Lung (tissue), 12 donors: Measurements from ENCODE around the gene FNDC5. TPM values are rescaled to one million over a fixed set of nuclear protein-coding genes. Genes with fewer than 3 reads are reported as not detected.

ENCODE experiments used
- ATAC-seq: fragments of 200-7000 bp; cut with Tn5 transposase; one replicate; pipeline ENCODE4 v1.9.1; 2020; ENCODE audit warnings: moderate number of reproducible peaks; ENCODE audit not compliant: insufficient read depth, low FRiP score
- DNase-seq, 3 donors: peaks; one replicate each; pipeline ENCODE4 v3.0.0-alpha.2; 2013 to 2017
- H3K27ac ChIP-seq, 2 donors: one replicate each; pipeline ENCODE4 v1.5.1; 2013; ENCODE audit warnings: mild to moderate bottlenecking in 2 of 2, moderate library complexity in 2 of 2, control low read depth in 1 of 2, inconsistent platforms in 1 of 2, low read depth in 1 of 2, low read length in 1 of 2
- H3K27me3 ChIP-seq, 3 donors: one replicate each; pipeline ENCODE4 v1.5.1; 2013; ENCODE audit warnings: low read length in 2 of 3; ENCODE audit not compliant: control insufficient read depth in 3 of 3, insufficient read depth in 3 of 3
- H3K36me3 ChIP-seq, 4 donors: one replicate each; pipeline ENCODE4 v1.5.1; 2013; ENCODE audit warnings: low read length in 4 of 4, mild to moderate bottlenecking in 1 of 4, moderate library complexity in 1 of 4; ENCODE audit not compliant: control insufficient read depth in 4 of 4, insufficient read depth in 4 of 4
- H3K4me1 ChIP-seq, 5 donors: one replicate each; pipeline ENCODE4 v1.5.1; 2013; ENCODE audit warnings: low read length in 5 of 5, mild to moderate bottlenecking in 2 of 5, moderate library complexity in 1 of 5; ENCODE audit not compliant: control insufficient read depth in 5 of 5, insufficient read depth in 5 of 5
- H3K4me3 ChIP-seq: one replicate; pipeline ENCODE4 v1.5.1; 2013; ENCODE audit warnings: mild to moderate bottlenecking, control low read depth, moderate library complexity
- H3K9ac ChIP-seq, 2 donors: one replicate each; pipeline ENCODE4 v1.5.1; 2013; ENCODE audit warnings: low read length in 2 of 2, control low read depth in 1 of 2; ENCODE audit not compliant: insufficient read depth in 1 of 2
- H3K9me3 ChIP-seq, 4 donors: one replicate each; pipeline ENCODE4 v1.5.1; 2013; ENCODE audit warnings: low read length in 3 of 4, mild to moderate bottlenecking in 1 of 4, moderate library complexity in 1 of 4; ENCODE audit not compliant: control insufficient read depth in 4 of 4, insufficient read depth in 3 of 4
- CTCF ChIP-seq: IDR thresholded peaks from 2 replicates; pipeline ENCODE4 v1.5.1; 2012; ENCODE audit warnings: mild to moderate bottlenecking; ENCODE audit errors: control extremely low read depth, extremely low read depth
- WGBS, 2 donors: extraction: QIAGEN DNeasy Blood & Tissue Kit; methylation state at CpG; one replicate each; pipeline ENCODE4 v1.1.7; 2013; 5-methylcytosine and 5-hydroxymethylcytosine counted together
- polyA plus RNA-seq, 2 donors: library from polyadenylated mRNA; stranded (reverse); fragments of 200-250 nt; gene quantifications; one replicate each; pipeline ENCODE4 v1.2.1, GENCODE V29; 2013
- total RNA-seq, 2 donors: library from RNA; depleted of rRNA in 1 of 2; stranded (reverse); fragments of >200 nt in 1 of 2; gene quantifications; one replicate each; pipeline ENCODE4 v1.2.1, GENCODE V29; 2014 to 2021
- donor health status: control.
- donor health status: control.
- donor health status: Bipolar disorder and iron deficiency.
- donor health status: healthy.
- donor health status: DM: yes; HTN: yes; CAD: no.

The FNDC5 gene
- total and polyA plus RNA-seq, 4 donors: 0.10 to 5.3 (median 0.25) TPM

DNA sequence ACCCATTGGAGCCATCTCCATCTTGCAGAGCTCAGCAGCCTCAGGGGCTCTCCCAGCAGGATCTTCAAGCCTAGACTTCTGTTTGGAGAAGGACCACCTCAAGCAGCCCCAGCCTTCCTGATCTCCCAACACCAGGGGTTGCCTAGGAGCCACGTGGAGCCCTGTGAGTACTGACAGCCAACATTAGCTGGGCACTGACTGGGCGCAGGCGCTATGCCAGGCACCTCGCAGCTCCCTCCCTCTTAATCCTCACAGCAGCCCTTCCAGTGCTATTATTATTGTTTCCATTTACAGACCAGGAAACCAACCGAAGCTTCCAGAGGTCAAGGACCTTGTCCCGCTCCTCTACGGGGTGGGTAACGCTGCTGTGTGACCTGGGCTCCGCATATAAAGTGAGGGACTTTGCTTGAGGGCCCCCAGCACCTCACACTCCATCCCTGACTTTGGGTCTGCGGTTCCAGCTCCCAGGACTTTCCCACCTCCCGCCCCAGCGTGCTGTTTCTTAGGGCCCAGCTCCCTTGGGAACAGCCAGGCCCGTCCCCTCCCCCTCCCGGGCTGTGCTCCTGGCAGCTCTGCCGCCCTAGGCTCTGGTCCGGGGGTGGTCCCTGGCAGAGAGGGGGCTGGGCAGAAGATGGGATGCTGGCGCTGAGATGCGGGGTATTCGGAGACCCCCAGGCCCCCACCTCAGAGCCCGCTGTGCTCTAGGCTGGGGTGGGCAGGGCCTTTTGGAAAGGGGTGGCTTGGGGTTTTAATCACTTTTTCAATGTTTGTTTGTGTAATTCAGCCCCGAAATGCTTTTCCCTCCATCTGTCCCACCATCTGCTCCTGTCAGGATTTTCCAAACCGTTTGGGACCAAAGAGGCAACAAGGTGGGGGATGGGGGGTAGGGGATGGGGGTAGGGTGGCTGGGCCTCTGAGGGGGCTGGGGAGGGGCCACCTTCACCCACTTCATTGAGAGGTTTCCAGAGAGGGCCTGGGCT, 11.4 kb upstream of the FNDC5 start:
- H3K36me3 ChIP-seq: no peaks in the 10 kb centered on the region
- no peak overlapping the region for H3K4me3 ChIP-seq
- H3K27ac ChIP-seq: no peak overlapping the region
- peaks cover 0 to 10% (median 0%) of the 10 kb centered on the region in 5 donors for H3K4me1 ChIP-seq
- no peak for DNase-seq
- H3K9ac ChIP-seq: no peak overlapping the region
- no peak for ATAC-seq
- no peaks in the 10 kb centered on the region for H3K9me3 ChIP-seq
- WGBS, 2 donors: 22 to 29% methylated on average over 22 of the region's 22 CpGs
- peaks cover 0 to 31% (median 11%) of the 10 kb centered on the region in 3 donors for H3K27me3 ChIP-seq
- TF ChIP-seq CTCF: no peak

GRCh38 chr1:32881291-32881690, 10.6 kb upstream of the FNDC5 start:
- Histone ChIP-seq H3K36me3 (no peaks in the 10 kb centered on the region), H3K4me1 (peaks cover 0 to 10% (median 0%) of the 10 kb centered on the region in 5 donors), H3K27ac (no peak overlapping the region), H3K9ac (no peak overlapping the region), H3K27me3 (peaks cover 0 to 26% (median 8%) of the 10 kb centered on the region in 3 donors), H3K9me3 (no peaks in the 10 kb centered on the region), H3K4me3 (no peak overlapping the region)
- DNase-seq: no peak
- ATAC-seq: no peak
- TF ChIP-seq CTCF: no peak
- WGBS, 2 donors: 72 to 80% methylated on average over 5 of the region's 5 CpGs

DNA sequence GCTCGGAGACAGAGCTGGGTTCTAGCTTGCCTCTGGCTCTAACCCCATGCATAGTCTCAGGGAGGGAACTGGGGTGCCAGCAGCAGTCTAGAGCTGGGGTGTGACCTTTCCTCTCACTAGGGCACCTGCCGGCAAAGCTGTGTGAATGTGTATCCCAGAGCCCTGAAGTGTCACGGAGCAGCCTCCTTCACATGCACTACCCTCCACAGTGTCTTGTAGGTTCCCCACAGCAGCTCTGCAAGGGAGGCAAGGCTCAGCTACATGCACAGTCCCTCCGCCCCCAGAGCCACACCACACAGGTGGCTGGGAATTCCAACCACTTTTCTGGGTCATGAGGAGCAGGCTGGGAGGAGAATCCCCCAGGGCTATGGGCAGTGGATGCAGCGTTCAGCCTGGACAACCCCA, 7.9 kb upstream of the FNDC5 start:
- Histone ChIP-seq H3K9ac (no peak overlapping the region), H3K36me3 (no peaks in the 10 kb centered on the region), H3K4me3 (no peak overlapping the region), H3K4me1 (peaks cover 0 to 7% (median 0%) of the 10 kb centered on the region in 5 donors), H3K27ac (no peak overlapping the region), H3K9me3 (no peaks in the 10 kb centered on the region), H3K27me3 (peaks cover 0 to 3% (median 0%) of the 10 kb centered on the region in 3 donors)
- WGBS, 2 donors: 78 to 83% methylated on average over 5 of the region's 5 CpGs
- ATAC-seq (no peak), DNase-seq (no peak)
- no peak for TF ChIP-seq CTCF
